ENCODE data around the gene DENND2D.

GRCh38 chr1:111236806-111237205 is 36.4 kb upstream of the DENND2D start:
- TF ChIP-seq SCRT2 (tag by site-specific recombination; IDR thresholded peaks at IDR 0.05), result no peak
- TF ChIP-seq CTCF (tag by site-specific recombination; IDR thresholded peaks at IDR 0.05), result no peak
- no peak for TF ChIP-seq ZNF23 (tag by site-specific recombination; IDR thresholded peaks at IDR 0.05; ENCODE audit: borderline replicate concordance)
- no peak for TF ChIP-seq ZFHX2 (tag by site-specific recombination; conservative IDR thresholded peaks at IDR 0.05)
- no peak for TF ChIP-seq ZNF560 (tag by site-specific recombination; IDR thresholded peaks at IDR 0.05; ENCODE audit: borderline replicate concordance)
- TF ChIP-seq ZNF629 (tag by site-specific recombination; IDR thresholded peaks at IDR 0.05), result no peak
- TF ChIP-seq ZNF19 (tag by site-specific recombination; IDR thresholded peaks at IDR 0.05; ENCODE audit: low read depth), result no peak
- no peak for TF ChIP-seq ZFP69B (tag by site-specific recombination; IDR thresholded peaks at IDR 0.05)
- no peak for TF ChIP-seq ZNF791 (tag by site-specific recombination; IDR thresholded peaks at IDR 0.05)
- no peak for TF ChIP-seq MZF1 (tag by site-specific recombination; IDR thresholded peaks at IDR 0.05; ENCODE audit: borderline replicate concordance)
- TF ChIP-seq YY1 (tag by site-specific recombination; IDR thresholded peaks at IDR 0.05), result no peak
- TF ChIP-seq ZSCAN16 (tag by site-specific recombination; IDR thresholded peaks at IDR 0.05), result no peak
- no peak for TF ChIP-seq ZNF626 (tag by site-specific recombination; IDR thresholded peaks at IDR 0.05)
- TF ChIP-seq BCL11B (tag by site-specific recombination; IDR thresholded peaks at IDR 0.05; ENCODE audit: low read depth), result no peak
